K562 (cell line): ENCODE results near the gene PALMD. TPM values are rescaled to one million over a fixed set of nuclear protein-coding genes. Genes with fewer than 3 reads are reported as not detected.

ENCODE experiments used
- ATAC-seq: fragments of 200-7000 bp; cut with Tn5 transposase; 3 replicates; pipeline ENCODE4 v1.9.1; 2020; ENCODE audit warnings: moderate library complexity
- BruUV-seq: library from RNA; stranded (reverse); fragments of 400-500 nt; replicated peaks from 2 replicates; lab custom pipeline; 2021; lab: Mats Ljungman, UMichigan
- CTCF ChIA-PET: fragments of 300-600 bp; formaldehyde crosslinking; extraction: SDS; loops from one replicate; lab custom pipeline; 2021; ENCODE audit warnings: low intra/inter-chr PET ratio; lab: Yijun Ruan, JAX
- POLR2A ChIA-PET: fragments of 300-600, 350-650 bp; sonication (Branson Sonifier 250); formaldehyde crosslinking; extraction: SDS; loops from one replicate; lab custom pipeline; 2021; ENCODE audit warnings: antibody characterized with exemption, inconsistent platforms; lab: Yijun Ruan, JAX
- DNase-seq, 4 experiments: peaks; one replicate each; pipeline versions ENCODE4 v3.0.0 to v3.0.0-alpha.2; 2011 to 2018; ENCODE audit warnings: low spot score in 3 of 4, mixed read lengths in 3 of 4; ENCODE audit errors: extremely low read depth in 1 of 4
- FAIRE-seq: peaks from 2 replicates; lab custom pipeline; 2011; peaks lifted over from hg19 to GRCh38; lab: Jason Lieb, UNC
- H2AFZ ChIP-seq: 2 replicates; pipeline ENCODE4 v1.6.0; 2011; ENCODE audit warnings: low read depth, low read length, control low read depth, inconsistent platforms
- H3K27ac ChIP-seq: fragments of 200-600 bp; 3 replicates; pipeline ENCODE4 v1.8.0; 2011; ENCODE audit warnings: low read depth, mild to moderate bottlenecking, control low read depth, inconsistent platforms, low read length, moderate library complexity, mixed read lengths; ENCODE audit errors: extremely low read depth
- H3K27me3 ChIP-seq, 2 experiments: fragments of 300-600 bp in 1 of 2; 2 replicates in 1 of 2; 3 replicates in 1 of 2; pipeline versions ENCODE4 v1.6.0 to v1.8.0; 2011; ENCODE audit warnings: inconsistent platforms in 2 of 2, low read length in 2 of 2, mild to moderate bottlenecking in 1 of 2, mixed read lengths in 1 of 2, moderate library complexity in 1 of 2; ENCODE audit not compliant: control insufficient read depth in 2 of 2, insufficient read depth in 2 of 2
- H3K36me3 ChIP-seq: fragments of 300-600 bp; 3 replicates; pipeline ENCODE4 v1.8.0; 2011; ENCODE audit warnings: mild to moderate bottlenecking, low read length, inconsistent platforms; ENCODE audit not compliant: control insufficient read depth, insufficient read depth
- H3K4me1 ChIP-seq, 2 experiments: fragments of 200-600 bp in 1 of 2; replicated peaks in 1 of 2; 2 replicates in 1 of 2; 3 replicates in 1 of 2; pipeline versions ENCODE4 v1.5.1 to v1.8.0; 2011; ENCODE audit warnings: inconsistent platforms in 2 of 2, low read length in 2 of 2, mild to moderate bottlenecking in 1 of 2, mixed read lengths in 1 of 2, moderate library complexity in 1 of 2; ENCODE audit not compliant: control insufficient read depth in 2 of 2, insufficient read depth in 2 of 2
- H3K4me2 ChIP-seq: 2 replicates; pipeline ENCODE4 v1.6.1; 2011; ENCODE audit warnings: low read length, control low read depth, inconsistent platforms, mixed read lengths; ENCODE audit not compliant: insufficient read depth
- H3K4me3 ChIP-seq: fragments of 200-600 bp; sonication (generic), shearing (Covaris generic); 2 replicates; pipeline ENCODE4 v1.5.1; 2016; ENCODE audit warnings: control low read depth, inconsistent platforms
- H3K79me2 ChIP-seq: fragments of 200-600 bp; 3 replicates; pipeline ENCODE4 v1.8.0; 2011; ENCODE audit warnings: low read length, inconsistent platforms; ENCODE audit not compliant: control insufficient read depth, insufficient read depth
- H3K9ac ChIP-seq, 2 experiments: 2 replicates each; pipeline versions ENCODE4 v1.6.0 to v1.6.1; 2011; ENCODE audit warnings: low read depth in 2 of 2, low read length in 2 of 2, control low read depth in 1 of 2, inconsistent platforms in 1 of 2, mild to moderate bottlenecking in 1 of 2, mixed read lengths in 1 of 2; ENCODE audit not compliant: insufficient read depth in 1 of 2
- H3K9me1 ChIP-seq: one replicate; pipeline ENCODE4 v1.6.0; 2011; ENCODE audit warnings: inconsistent platforms, mild to moderate bottlenecking, low read length, moderate library complexity; ENCODE audit not compliant: control insufficient read depth, insufficient read depth
- H3K9me3 ChIP-seq: replicated peaks from 2 replicates; pipeline ENCODE4 v1.5.1; 2011; ENCODE audit warnings: low read depth, low read length, inconsistent platforms; ENCODE audit not compliant: control insufficient read depth, insufficient read depth
- H4K20me1 ChIP-seq: replicated peaks from 2 replicates; pipeline ENCODE4 v1.6.1; 2011; ENCODE audit warnings: low read length, inconsistent platforms, mixed read lengths; ENCODE audit not compliant: control insufficient read depth, insufficient read depth
- HSF4 ChIP-seq: fragments of 250-450 bp; sonication (Bioruptor Pico); IDR thresholded peaks from 2 replicates; pipeline ENCODE4 v2.1.2; 2022; ENCODE audit warnings: mild to moderate bottlenecking, moderate library complexity, borderline replicate concordance
- IFI16 ChIP-seq: fragments of 250-450 bp; sonication (Bioruptor Pico); IDR thresholded peaks from 2 replicates; pipeline ENCODE4 v2.1.2; 2022; ENCODE audit warnings: mild to moderate bottlenecking, inconsistent platforms
- KLF16 ChIP-seq: IDR thresholded peaks from 2 replicates; pipeline ENCODE4 v1.6.1; 2016; ENCODE audit warnings: antibody characterized with exemption
- NFE2 ChIP-seq: IDR thresholded peaks from 2 replicates; pipeline ENCODE4 v1.6.1; 2014; ENCODE audit warnings: antibody characterized with exemption, low read depth
- NFYB ChIP-seq: IDR thresholded peaks from 2 replicates; pipeline ENCODE4 v1.6.1; 2011; ENCODE audit warnings: mild to moderate bottlenecking, moderate library complexity; ENCODE audit not compliant: insufficient read length; ENCODE audit errors: extremely low read depth
- OTX1 ChIP-seq: fragments of 450-650 bp; formaldehyde crosslinking; IDR thresholded peaks from 2 replicates; pipeline ENCODE4 v1.4.0; 2022; ENCODE audit warnings: mild to moderate bottlenecking
- PHB ChIP-seq: fragments of 250-450 bp; sonication (Bioruptor Pico); IDR thresholded peaks from 2 replicates; pipeline ENCODE4 v1.5.0; 2021
- SIN3B ChIP-seq: fragments of 450-650 bp; IDR thresholded peaks from 2 replicates; pipeline ENCODE4 v1.6.1; 2017; ENCODE audit warnings: low read depth, mild to moderate bottlenecking, moderate library complexity
- ZNF282 ChIP-seq: sonication (generic); formaldehyde crosslinking; IDR thresholded peaks from 2 replicates; pipeline ENCODE4 v1.8.1; 2023; ENCODE audit warnings: missing genetic modification reagents
- ZSCAN32 ChIP-seq: fragments of 450-650 bp; formaldehyde crosslinking; IDR thresholded peaks from 2 replicates; pipeline ENCODE4 v1.4.0; 2020; ENCODE audit warnings: mild to moderate bottlenecking, moderate library complexity
- WGBS: fragments of 100-300 bp; shearing (Covaris generic); methylation state at CpG from one replicate; pipeline ENCODE4 v1.1.6; 2016; ENCODE audit warnings: low coverage, mixed read lengths; ENCODE audit not compliant: insufficient coverage; ENCODE audit errors: missing lambda C conversion rate; 5-methylcytosine and 5-hydroxymethylcytosine counted together
- in situ Hi-C: fragments of 300-500 bp; cut with MboI; formaldehyde crosslinking; loops from 4 replicates; pipeline ENCODE4 v1.15.0; 2018; ENCODE audit warnings: inconsistent platforms, mixed read lengths
- intact Hi-C: fragments of 100-400 bp; cut with micrococcal nuclease; formaldehyde crosslinking; loops from 2 replicates; pipeline ENCODE4 v1.14.2; 2022
- polyA plus RNA-seq, 8 experiments: library from polyadenylated mRNA; depleted of rRNA in 4 of 8; stranded (reverse) in 5 of 8; unstranded in 3 of 8; fragments of >200 nt; fragmentation: Nextera tagmentation in 2 of 8; fragmentation: Illumina TruSeq in 1 of 8; extraction: Ambion mirVana in 2 of 8; extraction: Trizol in 1 of 8; gene quantifications; 2 replicates each; pipeline versions ENCODE4 v1.2.1 to v1.2.3, GENCODE V29; 2011 to 2014; ENCODE audit warnings: inconsistent platforms in 1 of 8, missing spikeins in 1 of 8
- total RNA-seq, 7 experiments: library from RNA; depleted of rRNA in 6 of 7; stranded (reverse); fragments of >200 nt in 6 of 7; fragmentation: Illumina TruSeq in 2 of 7; extraction: Trizol in 2 of 7; gene quantifications; 2 replicates each; pipeline versions ENCODE4 v1.2.1 to v1.2.3, GENCODE V29; 2011 to 2021; ENCODE audit warnings: low replicate concordance in 1 of 7
- TF ChIP-seq, protein P1 (sequence below): fragments of 250-450 bp; sonication (Bioruptor Pico); IDR thresholded peaks from 2 replicates; pipeline ENCODE4 v1.5.0; 2021
- TF ChIP-seq, protein P2 (sequence below): fragments of 200-800 bp; sonication (Bioruptor generic); IDR thresholded peaks from 2 replicates; pipeline ENCODE4 v1.6.1; 2016; ENCODE audit warnings: missing genetic modification characterization, missing compliant biosample characterization

The PALMD gene
- total and polyA plus RNA-seq, 9 of the 15 experiments (the other 6 are each of a cell fraction or from before 2014, with no cell fraction given): 2.7 to 13.5 (median 5.4) TPM

DNA sequence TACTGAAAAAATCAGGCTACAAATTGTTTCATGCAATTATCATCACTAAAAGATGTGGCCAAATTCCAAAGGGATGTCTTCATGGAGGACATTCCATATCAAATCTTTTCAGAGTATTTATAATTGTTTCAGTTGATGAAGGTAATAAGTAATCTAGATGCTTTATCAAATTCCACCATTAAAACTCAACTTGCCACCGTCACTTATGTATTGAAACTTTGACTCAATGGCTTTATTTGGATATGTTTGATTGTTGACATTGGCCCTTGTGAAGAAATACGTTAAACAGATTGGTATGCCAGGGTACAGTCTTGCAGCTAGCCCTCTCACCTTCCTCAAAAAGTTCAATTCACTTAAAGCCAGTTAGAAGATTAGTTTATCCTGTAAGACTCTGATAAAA is 32.2 kb upstream of the PALMD start:
- no peaks in the 10 kb centered on the region for H3K4me1 ChIP-seq
- 64% methylated on average over 2 of the region's 2 CpGs for WGBS
- no peak for TF ChIP-seq ZNF282 (CRISPR knock-in tag)
- no peak for TF ChIP-seq IFI16 (CRISPR knock-in tag)
- TF ChIP-seq ZSCAN32 (CRISPR knock-in tag): no peak
- TF ChIP-seq NFYB: no peak
- TF ChIP-seq NFE2: no peak
- TF ChIP-seq HSF4 (CRISPR knock-in tag): no peak
- TF ChIP-seq SIN3B: no peak
- no peaks in the 10 kb centered on the region for H3K36me3 ChIP-seq
- POLR2A ChIA-PET: no interaction called here
- no TSS peak for BruUV-seq
- FAIRE-seq (no peak), DNase-seq (no peak), ATAC-seq (no peak)
- H3K9me3 ChIP-seq: no peaks in the 10 kb centered on the region
- no peak overlapping the region for H3K9ac ChIP-seq
- H4K20me1 ChIP-seq: no peaks in the 10 kb centered on the region
- H2AFZ ChIP-seq: no peak overlapping the region
- intact Hi-C loops: no loop called here
- H3K4me2 ChIP-seq: no peak overlapping the region
- in situ Hi-C loops: no loop called here
- no peaks in the 10 kb centered on the region for H3K79me2 ChIP-seq
- CTCF ChIA-PET: no interaction called here
- H3K4me3 ChIP-seq: no peak overlapping the region
- H3K27ac ChIP-seq: no peak overlapping the region
- H3K9me1 ChIP-seq: no peaks in the 10 kb centered on the region
- no peaks in the 10 kb centered on the region for H3K27me3 ChIP-seq

DNA sequence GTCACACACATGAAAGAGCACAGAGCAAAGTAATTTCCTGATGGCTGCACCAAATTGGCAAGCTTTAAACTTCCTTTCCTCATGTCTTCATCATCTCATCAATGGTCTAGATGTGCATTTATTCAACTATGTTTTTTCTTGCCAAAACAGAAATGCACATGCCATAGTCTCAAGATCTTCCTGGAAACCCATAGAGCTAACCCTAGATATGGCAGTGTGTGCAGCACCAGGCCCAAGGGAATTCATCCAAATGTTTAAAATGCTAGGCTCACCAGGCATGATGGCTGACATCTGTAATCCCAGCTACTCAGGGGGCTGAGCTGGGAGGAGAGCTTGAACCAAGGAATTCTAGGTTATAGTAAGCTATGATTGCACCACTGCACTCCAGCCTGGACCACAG is 31.2 kb upstream of the PALMD start:
- Histone ChIP-seq H4K20me1 (no peaks in the 10 kb centered on the region), H3K27ac (no peak overlapping the region), H3K4me2 (no peak overlapping the region), H3K9me3 (no peaks in the 10 kb centered on the region), H3K36me3 (no peaks in the 10 kb centered on the region), H2AFZ (no peak overlapping the region), H3K79me2 (no peaks in the 10 kb centered on the region), H3K27me3 (no peaks in the 10 kb centered on the region), H3K4me1 (no peaks in the 10 kb centered on the region), H3K9me1 (no peaks in the 10 kb centered on the region), H3K9ac (no peak overlapping the region), H3K4me3 (no peak overlapping the region)
- DNase-seq (no peak), ATAC-seq (no peak), FAIRE-seq (no peak)
- in situ Hi-C loops (no loop called here), intact Hi-C loops (no loop called here)
- ChIA-PET POLR2A (no interaction called here), CTCF (no interaction called here)
- BruUV-seq: no TSS peak
- TF ChIP-seq, protein P1, sequence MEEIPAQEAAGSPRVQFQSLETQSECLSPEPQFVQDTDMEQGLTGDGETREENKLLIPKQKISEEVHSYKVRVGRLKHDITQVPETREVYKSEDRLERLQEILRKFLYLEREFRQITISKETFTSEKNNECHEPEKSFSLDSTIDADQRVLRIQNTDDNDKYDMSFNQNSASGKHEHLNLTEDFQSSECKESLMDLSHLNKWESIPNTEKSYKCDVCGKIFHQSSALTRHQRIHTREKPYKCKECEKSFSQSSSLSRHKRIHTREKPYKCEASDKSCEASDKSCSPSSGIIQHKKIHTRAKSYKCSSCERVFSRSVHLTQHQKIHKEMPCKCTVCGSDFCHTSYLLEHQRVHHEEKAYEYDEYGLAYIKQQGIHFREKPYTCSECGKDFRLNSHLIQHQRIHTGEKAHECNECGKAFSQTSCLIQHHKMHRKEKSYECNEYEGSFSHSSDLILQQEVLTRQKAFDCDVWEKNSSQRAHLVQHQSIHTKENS (CRISPR knock-in tag): no peak
- TF ChIP-seq PHB (CRISPR knock-in tag): no peak
- TF ChIP-seq KLF16: no peak
- no peak for TF ChIP-seq OTX1 (CRISPR knock-in tag)
- TF ChIP-seq, protein P2, sequence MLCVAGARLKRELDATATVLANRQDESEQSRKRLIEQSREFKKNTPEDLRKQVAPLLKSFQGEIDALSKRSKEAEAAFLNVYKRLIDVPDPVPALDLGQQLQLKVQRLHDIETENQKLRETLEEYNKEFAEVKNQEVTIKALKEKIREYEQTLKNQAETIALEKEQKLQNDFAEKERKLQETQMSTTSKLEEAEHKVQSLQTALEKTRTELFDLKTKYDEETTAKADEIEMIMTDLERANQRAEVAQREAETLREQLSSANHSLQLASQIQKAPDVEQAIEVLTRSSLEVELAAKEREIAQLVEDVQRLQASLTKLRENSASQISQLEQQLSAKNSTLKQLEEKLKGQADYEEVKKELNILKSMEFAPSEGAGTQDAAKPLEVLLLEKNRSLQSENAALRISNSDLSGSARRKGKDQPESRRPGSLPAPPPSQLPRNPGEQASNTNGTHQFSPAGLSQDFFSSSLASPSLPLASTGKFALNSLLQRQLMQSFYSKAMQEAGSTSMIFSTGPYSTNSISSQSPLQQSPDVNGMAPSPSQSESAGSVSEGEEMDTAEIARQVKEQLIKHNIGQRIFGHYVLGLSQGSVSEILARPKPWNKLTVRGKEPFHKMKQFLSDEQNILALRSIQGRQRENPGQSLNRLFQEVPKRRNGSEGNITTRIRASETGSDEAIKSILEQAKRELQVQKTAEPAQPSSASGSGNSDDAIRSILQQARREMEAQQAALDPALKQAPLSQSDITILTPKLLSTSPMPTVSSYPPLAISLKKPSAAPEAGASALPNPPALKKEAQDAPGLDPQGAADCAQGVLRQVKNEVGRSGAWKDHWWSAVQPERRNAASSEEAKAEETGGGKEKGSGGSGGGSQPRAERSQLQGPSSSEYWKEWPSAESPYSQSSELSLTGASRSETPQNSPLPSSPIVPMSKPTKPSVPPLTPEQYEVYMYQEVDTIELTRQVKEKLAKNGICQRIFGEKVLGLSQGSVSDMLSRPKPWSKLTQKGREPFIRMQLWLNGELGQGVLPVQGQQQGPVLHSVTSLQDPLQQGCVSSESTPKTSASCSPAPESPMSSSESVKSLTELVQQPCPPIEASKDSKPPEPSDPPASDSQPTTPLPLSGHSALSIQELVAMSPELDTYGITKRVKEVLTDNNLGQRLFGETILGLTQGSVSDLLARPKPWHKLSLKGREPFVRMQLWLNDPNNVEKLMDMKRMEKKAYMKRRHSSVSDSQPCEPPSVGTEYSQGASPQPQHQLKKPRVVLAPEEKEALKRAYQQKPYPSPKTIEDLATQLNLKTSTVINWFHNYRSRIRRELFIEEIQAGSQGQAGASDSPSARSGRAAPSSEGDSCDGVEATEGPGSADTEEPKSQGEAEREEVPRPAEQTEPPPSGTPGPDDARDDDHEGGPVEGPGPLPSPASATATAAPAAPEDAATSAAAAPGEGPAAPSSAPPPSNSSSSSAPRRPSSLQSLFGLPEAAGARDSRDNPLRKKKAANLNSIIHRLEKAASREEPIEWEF (CRISPR knock-in tag): no peak
